Epidermal melanocyte (primary cell): ENCODE measurements around the gene TLL1.

Experiments used
- DNase-seq: peaks from one replicate; pipeline ENCODE4 v3.0.0; 2011; ENCODE audit warnings: low spot score; ENCODE audit not compliant: insufficient read length

TLL1 gene

DNA sequence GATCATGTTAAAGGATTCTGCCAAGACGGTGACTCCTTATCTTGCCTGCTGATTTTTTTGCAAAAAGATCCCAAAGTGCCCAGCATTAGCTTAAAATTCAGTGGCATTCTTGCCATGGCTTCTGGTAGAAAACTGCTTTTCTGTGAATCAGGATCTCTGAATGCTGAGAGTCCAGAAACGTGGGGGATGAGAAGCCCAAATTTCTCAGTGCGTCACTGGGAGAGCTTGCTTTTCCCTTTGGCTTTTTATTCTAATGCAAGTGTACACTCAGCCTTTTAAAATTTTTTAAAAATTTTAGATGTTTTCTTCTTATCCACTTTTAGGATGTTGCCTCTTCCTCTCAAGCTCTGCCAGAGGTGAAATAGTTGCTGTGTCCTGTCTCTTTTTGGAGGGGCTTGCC lies 98.4 kb downstream of the TLL1 start:
- no peak for DNase-seq

DNA sequence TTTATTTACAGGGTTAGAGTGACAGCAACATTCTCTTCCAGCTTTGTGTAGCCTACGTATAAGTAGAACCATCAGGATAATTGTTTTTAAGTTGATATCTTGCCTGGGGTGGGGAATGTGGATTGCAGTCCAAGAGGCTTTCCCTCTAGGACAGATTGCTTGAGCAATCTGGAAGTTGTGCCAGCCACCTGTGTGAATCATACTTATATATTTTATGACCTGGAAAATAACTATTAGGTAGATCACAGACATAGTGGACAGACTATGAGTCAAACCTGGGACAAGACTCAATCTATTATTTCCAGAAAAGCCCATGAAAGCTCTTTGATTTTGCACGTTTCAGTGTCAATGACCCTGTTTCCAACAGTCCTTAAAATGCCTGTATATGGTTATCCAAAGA lies 98.9 kb downstream of the TLL1 start:
- no peak for DNase-seq

DNA sequence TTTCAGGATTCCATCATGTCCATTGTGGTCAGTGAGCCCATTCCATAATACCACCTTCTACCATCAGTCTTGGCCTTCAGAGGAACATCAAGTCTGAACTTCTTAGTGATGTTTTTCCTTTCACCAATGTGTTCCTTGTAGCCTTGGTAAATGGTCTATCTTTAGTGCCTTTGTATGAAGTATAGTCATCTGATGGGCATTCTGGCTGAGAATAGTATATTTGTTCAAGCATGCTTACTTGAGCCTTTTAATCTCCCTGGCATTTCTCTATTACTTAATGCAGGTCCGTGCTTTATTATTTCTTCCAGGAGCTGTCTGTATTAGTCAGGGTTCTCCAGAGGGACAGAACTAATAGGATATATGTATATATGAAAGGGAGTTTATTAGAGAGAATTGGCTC lies 99.7 kb downstream of the TLL1 start:
- DNase-seq: no peak

DNA sequence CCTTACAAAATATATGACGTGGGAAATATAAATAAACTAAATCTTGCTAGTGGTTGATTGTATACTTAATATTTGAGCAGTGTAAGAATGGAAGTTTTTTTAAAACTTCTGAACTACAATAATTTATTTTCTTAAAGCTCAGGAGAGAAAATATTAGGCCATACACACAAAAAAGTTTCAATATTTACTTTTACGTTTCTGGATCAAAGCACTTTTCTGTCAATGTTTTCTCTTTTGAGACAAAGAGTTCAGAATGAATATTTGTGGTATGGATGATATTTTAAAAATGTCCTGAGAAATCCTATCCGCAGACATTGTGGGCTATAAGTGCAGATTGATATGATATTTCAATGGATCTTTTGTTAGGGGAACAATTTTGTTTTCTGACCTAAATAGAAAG lies 109.9 kb downstream of the TLL1 start:
- no peak for DNase-seq

DNA sequence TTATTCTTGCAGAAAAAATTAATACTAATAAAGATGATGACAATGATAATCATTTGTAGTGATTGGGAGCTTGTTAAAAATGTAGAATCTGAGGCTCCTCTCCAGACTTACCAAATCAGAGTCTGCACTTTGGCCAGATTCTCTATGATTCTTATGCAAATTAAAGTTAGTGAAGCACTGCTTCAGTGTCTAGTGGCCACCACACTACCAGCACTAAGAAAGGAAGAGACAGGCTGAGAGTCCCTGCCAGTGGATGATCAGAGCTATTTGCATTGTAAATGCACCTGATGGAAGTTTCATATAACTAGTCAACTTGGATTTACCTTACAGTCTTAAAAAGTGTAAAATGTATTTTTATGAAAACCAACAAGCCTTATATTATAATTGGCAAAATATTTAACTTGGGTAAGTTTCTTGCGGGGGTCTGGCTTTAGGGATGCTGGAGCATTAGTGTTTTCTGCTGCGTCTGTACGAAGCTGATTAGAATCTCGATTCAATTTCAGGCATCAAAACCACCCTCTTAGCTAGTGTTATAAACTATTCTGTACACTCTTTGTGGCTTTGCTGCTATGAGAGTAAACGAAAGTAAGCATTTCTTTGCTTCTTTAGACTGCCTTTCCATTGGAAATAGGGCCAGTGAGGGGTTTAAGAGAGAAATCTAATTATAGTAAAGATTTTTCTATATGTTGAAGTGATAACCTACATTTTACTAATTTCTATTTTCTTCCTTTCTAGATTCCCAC lies 114.1 kb downstream of the TLL1 start:
- no peak for DNase-seq

DNA sequence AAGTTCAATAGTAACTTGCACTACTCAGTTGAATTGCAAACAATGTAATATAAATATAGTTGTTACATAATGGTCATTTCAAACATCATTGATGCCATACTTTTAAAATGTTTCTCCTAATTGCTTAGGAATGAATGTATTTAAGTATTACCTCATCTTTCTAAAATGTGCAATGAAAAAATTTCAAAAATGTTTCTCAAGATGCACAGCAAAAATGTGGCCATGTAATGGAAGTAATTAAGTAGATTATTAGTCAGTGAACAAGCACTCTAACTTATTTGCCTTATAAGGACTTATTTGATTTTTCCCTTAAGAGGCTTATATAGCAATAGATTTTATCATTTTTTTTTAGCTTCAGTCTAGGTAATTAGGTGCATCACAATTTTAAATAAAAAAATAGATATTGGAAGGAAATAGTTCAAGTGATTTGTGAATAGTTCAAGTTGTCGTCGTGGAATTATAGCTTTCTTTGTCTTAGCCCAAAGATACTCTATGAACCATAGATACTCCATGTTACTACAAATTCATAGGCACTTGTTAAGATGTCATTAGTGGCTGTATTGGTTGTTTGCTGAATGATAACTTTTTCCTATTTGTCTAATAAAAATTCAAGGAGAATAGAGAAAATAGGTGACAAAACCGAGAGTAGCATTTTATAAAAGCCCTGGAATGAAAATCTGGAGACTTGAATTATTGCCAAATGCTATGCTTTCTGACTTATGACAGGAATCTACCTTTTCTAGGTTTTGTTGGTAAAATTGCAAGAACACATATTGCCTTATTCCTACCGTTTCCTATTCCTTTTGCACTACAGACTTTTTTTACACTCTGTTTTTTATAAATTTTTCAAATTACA lies 118.5 kb downstream of the TLL1 start:
- no peak for DNase-seq

DNA sequence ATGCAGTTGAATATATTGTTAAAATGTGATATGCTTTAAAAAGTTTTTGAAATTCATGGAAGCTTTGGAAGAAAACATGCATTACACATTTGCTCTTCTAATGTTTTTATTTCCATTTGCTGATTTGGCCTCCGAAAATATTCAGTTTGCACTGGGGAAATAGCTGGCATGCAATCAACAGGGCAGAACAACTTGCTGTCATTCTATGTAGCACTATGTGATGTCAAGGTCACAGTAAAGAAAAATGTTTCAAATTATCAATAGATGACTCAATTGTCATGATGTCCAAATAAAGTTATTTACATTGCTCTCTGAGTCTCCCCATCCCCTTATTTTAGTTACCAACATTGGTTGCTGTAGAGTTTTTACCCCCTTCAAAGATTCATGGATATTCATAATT lies 119.2 kb downstream of the TLL1 start:
- no peak for DNase-seq

DNA sequence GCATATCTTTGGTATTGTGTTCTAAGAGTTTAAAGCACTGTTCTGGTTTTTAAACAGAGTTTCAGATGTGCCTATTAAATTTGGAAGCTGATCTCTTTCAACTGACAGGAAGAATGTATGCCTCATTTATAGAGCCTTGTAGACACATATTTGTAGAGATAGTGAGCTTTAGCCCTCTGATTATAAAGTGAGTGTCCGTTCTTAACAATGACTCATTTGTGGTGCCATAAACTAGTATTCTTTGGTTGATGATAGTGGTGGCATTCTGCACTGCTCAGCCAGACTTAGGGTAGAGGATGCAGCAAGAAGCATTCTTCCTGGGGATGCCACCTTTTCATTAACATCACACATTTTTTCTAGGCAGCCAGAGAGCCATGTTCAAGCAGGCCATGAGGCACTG lies 121.7 kb downstream of the TLL1 start:
- no peak for DNase-seq

DNA sequence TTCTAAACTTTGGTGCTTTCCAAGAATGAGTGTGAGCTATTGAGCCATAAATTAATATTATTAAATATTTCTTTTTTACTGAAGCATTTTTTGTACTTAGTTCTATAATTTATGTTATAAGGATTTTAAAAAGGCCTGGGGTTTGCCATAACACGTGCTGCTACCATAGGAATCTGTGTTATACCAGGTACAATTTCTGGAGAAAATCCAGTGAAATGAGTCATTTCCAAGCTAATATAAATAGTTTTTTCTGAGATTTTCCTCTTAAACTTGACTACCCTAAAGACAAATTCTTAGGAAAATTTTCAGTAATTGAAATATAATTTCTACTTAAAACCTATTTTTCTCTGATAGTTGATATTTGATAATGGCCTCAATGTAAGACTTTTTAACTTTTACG lies 130.8 kb downstream of the TLL1 start:
- no peak for DNase-seq

DNA sequence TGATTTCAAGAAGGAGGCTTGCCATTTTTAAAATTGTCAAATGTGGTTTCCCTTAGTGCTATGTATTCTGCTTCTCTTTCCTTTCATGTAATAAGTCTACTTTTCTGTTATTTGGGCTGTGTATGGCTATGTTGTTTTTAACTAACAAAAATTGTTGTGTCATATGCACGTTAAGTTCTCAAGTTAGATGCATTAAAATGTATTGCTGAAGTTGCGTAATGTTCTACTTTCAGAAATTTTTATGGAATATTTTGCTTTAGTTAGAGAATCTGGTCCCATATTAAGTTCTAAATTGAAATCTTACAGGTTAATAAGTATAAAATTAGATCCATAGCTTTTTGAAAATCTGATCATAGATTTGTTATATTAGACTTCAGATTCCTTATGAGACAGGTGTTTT lies 133.2 kb downstream of the TLL1 start:
- no peak for DNase-seq

DNA sequence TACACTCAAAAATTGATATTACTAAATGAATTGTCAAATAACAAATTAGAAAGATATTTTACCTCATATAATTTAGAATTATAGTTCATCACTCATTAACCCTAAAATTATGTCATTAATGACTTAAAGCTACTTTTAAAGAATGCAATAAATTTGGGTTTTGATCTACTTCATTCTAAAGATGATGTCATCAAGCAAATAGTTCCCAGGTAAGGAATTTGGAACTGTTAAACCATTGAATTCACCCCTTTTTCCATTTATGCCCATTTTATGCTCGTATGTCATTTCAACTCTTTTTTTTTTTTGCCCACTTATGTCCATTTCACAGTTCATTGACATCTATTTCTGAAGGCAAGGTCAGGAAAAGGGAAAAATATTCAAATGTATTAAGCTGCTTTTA lies 135.5 kb downstream of the TLL1 start:
- DNase-seq: no peak

DNA sequence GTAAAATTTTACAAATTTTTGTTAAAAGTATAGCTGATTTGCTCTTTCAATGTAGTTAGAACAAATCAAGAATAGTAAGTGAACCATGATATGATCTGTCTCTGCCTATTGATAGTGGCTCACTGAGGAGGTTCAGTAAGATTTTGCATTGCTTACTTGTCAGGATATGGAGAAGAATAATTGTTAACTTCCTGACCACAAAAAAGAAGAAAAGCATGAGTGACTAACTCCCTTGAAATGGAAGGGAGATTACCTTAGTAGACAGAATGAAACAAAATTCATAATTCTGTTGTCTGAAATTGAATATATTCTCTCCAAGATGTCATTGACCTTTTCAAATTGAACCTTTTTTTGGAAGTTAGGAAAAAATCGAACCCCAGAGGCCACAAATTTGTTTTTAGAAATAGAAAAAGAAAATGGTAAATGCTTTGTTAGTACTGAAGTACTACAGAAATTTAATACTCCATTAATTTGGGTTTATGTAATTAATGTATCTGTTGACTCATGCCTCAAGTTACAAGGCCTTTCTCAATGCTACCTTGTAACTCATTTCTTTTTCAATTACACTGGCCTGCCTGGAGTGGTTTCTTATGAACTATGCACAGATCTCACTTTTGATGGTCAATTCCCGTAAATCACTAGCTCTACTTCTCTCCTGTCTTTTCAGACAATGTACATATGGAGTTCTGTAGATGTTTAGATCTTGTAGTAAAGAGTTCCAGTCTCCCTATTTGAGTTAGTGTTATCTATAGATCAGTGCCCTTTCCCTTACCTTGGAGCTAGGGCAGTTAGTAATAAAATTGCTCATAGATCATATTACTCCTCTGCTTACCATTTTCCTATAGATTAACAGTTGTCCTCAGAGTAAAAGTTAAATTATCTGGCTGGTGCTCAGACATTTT lies 139.3 kb downstream of the TLL1 start:
- DNase-seq: no peak

DNA sequence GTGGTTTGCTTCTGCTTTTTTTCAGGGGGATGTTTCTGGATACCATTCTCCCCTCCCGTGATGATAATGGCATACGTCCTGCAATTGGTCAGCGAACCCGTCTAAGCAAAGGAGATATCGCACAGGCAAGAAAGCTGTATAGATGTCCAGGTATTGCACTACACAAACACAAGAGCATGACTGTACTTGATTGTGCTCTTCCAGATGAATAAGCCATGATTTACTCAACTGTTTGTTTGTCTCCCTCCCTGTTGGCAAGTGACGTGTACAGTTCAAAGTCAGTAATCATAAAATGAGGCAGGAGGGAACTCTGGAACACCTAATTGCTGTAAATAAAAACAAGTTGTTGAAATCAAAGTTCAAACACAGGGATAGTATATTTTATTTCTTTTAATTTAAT lies 141.4 kb downstream of the TLL1 start:
- no peak for DNase-seq

DNA sequence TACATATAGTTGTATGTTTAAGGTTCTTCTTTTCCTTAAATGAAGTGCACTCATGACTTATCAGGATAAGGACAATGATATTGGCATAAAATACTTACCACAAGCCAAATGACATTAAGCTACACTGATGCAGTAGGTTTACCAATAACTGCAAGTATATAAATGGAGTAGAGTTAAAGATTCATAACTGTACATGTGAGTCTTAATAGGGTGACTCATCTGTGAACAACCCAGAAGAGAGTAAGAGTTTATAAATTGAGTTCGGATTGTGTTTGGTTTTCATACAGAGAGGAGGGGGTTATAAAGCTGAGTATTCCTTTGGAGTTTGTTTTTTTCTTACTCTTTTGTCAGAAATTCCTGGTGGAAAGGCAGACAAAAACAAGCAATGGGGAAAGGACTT lies 144.8 kb downstream of the TLL1 start:
- no peak for DNase-seq

DNA sequence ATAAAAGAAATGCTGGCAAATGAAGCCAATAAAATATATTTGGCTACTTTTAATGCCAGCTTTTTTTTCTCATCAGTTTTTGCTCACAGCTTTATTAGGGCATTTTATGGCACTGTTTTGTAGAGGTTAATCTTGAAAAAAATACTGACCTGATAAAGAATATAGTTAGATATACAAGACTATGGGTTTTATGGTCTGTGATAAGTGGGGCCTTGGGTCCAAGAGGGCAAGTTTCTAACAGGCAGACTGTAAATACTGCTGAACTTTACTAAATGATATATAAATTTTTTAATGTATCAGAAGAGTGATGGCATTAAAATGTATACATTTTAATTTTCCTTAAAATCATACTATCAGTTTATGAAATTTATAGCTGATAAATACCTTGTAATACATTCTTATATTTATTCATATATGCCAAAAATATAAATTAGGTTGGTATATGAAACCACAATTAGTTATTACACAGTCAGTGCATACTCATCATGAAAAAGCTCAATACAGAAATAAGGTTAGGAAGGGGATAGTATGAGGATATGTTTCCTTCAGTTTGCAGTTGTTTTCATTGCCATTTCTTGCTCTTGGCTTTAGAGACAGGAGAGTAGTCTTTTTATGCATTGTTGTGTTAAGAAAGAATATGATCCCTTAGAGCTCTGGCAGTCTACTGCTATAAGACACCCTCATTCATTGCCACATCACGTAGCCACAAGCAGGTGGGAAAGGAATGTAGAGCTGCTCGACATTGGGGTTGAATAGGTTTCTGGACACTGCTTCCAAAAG lies 146.6 kb downstream of the TLL1 start:
- DNase-seq: no peak

DNA sequence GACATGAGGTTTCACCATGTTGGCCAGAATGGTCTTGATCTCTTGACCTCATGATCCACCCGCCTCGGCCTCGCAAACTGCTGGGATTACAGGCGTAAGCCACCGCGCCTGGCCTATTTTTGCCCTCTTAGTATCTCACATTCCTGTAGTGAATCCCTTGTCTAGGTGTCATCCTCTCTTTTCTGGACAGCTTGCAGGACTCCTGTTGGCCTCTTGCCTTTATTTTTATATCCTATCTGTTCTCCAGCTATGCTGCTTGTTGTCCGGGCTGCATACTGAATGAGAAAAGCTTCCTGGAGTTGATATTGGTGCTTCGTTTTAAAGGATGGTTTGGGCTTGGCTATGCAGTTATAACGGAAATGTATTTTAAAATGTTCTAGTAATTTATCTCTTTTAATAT lies 148.6 kb downstream of the TLL1 start:
- no peak for DNase-seq

DNA sequence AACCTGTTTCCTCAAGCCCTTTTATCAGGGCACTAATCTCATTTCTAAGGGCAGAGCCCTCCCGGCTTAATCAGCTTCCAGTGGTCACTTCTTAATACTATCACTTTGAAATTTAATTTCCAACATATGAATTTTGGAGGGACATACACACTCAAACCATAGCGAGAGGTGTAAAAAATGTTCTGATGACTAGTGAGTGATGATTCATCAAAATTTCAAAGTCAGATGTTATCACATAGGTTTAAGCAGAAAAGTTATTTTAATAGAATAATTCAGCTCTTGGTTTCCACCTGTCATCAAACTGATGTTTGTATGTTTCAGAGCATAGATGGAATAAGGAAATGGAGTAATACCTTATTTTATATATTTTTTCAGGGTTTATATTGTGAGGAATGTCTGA lies 161.9 kb downstream of the TLL1 start:
- no peak for DNase-seq

DNA sequence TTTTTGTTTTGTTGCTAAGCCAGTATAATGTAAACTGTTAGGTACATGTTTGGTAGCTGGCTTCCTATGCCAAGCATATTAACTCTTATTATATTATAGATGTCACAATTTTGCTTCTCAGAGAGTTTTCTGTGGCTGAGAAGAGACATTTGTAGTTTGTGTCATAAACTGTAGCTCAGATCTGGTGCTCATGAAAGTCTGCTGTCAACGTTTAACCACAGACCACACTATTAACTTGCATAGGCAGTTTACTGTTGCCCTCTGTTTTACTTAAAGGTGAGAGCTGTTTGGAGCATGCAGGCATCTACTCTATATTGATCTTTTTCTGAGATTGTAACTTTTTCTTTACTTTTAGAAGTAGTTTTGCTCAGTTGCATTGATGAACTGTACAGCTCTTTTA lies 166.8 kb downstream of the TLL1 start:
- no peak for DNase-seq

DNA sequence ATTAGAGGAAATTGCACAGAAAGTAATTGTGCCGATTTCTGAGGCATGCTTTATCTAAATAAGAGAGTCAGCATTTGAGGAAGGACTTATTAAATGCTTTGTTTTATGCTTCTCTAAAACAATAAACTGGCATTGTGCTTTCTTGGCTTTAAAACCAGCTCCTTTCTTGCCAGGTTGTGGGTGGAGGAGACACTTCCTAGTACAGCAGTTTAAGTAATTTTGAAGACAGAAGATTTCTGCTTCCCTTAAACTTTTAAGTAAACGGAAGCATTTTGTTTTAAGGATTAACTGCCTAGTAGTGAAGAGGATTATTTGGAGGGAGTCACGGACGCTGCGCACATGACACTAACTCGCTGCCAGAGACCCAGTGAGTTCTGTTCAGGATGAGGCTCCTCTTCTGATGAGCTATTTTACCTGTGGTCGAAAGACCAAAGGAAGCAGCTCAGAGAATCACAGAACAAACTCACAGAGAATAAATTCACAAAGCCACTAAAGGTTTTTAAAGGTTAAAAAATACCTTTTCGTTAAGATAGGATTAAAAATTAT lies 169.5 kb downstream of the TLL1 start:
- DNase-seq: no peak

DNA sequence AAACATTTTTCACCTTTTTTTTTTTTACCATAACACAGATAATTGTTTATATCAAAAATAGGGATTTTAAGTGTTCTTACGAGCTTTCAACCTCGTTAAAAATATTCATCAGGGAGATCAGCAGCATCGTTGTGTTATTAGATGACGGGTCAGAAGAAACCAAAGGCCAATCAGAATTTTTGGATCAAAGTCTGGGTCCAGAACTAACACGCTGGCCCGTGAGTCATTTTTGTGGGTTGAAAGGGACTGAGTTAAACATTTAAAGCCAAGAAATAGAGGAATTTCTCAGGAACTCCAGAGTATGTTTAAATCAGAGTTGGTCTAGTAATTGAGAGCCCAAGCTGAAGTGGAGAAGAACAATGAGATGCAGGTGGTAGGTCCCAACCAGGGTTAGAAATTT lies 170.8 kb downstream of the TLL1 start:
- no peak for DNase-seq

DNA sequence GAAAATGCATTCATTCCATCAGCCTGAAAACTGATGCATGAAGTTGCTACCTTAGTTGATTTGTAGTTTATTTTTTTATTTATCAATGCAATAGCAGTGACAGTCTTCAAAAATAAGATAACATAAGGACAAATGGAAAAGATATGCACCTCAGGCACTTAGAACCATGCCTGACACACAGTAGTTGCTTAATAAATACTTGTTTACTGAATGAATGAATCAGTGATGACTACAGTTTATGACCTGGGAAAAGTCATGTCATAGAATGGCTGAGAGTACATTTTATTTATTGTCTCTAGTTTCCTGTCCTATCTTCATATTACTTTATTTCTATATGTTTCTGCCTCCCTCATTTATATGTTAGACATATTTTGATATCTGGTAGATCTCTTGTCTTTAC lies 171.8 kb downstream of the TLL1 start:
- DNase-seq: no peak
